GM12872 (cell line): ENCODE measurements around the gene CCNA2.

ENCODE experiments used
- TF ChIP-seq, protein P1 (sequence below): IDR thresholded peaks from 3 replicates; pipeline ENCODE4 v1.5.1; 2011; ENCODE audit warnings: low read depth, mild to moderate bottlenecking, low read length, moderate library complexity; ENCODE audit not compliant: insufficient read depth

CCNA2 gene

DNA sequence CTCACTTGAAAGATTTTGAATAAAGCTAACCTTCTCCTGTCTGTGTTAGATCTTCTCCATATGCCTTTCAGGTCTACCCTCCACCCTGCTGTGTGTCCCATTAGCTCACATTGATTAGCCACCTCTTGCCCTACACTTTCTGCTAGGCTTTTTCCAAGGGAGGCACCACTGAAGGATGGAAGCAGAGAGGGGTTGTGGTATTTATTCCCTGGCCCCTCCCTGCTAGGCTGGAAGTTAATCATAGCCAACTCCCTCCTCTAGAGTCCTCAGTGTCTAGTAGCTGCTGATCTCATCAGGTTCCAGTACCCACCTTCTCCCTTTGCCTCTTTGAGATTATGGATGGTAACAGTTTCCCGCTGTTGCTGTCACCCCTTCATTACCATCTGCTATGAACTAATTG, 49.8 kb downstream of the CCNA2 start:
- TF ChIP-seq, protein P1, sequence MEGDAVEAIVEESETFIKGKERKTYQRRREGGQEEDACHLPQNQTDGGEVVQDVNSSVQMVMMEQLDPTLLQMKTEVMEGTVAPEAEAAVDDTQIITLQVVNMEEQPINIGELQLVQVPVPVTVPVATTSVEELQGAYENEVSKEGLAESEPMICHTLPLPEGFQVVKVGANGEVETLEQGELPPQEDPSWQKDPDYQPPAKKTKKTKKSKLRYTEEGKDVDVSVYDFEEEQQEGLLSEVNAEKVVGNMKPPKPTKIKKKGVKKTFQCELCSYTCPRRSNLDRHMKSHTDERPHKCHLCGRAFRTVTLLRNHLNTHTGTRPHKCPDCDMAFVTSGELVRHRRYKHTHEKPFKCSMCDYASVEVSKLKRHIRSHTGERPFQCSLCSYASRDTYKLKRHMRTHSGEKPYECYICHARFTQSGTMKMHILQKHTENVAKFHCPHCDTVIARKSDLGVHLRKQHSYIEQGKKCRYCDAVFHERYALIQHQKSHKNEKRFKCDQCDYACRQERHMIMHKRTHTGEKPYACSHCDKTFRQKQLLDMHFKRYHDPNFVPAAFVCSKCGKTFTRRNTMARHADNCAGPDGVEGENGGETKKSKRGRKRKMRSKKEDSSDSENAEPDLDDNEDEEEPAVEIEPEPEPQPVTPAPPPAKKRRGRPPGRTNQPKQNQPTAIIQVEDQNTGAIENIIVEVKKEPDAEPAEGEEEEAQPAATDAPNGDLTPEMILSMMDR = no peak

DNA sequence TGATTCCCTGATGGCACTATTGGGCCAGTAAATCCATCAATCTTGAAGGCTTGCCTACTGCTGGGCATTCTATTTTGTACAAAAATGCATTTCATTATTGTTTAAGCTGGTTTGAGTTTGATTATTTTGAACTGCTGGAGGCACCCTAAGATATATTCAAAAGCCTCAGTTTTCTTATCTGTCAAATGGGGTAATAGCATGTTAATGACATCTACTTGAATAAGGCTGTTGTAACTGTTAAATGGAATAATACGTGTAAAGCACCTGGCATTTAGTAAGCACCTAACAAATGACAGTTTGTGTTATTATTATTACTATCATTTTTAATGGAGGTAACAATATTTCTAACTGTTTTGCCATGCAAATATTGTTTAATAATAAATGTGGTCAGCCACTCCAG, 51.8 kb downstream of the CCNA2 start:
- TF ChIP-seq, protein P1 = no peak

DNA sequence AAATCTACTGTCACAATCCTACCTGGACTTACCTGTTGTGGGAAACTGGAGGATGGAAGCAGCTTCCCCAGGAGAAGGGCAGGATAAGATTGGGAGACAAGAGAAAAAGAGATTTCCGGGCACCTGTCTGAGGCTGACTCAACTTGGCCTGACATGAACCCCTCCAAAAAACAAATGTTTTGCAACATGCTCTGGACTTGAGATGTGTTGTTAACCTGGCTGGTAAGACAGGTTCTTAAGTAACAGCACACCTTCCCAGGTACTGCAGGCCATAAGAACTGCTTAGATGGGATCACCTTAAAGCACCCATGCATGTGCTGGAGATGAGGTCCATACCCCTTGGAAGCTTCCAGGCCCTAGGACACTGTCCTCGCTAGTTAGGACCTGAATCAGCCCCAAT, 54.3 kb downstream of the CCNA2 start:
- TF ChIP-seq, protein P1 = no peak

DNA sequence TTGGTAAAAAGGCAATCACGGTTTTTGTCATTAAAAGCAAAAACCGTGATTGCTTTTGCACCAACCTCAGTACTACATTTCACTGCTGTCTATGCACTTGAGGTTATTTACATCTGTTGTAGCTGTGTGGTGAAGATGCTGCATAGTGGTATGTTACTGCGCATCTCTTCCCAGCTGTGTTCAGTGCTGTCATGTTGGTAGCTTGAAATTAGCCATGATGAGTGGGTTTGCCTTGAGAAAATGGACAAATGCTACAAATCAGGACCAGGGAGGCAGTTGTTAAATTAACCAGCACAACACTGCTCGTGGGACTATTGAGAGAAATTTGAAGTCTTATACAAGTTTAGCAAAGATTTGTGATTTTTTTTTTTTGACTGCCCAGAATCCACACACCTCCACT, 56.5 kb downstream of the CCNA2 start:
- TF ChIP-seq, protein P1 = no peak
